Stimulated activated CD8-positive, alpha-beta memory T cell treated with anti-CD3 and anti-CD28 coated beads, Interleukin-15, amount 100 ng/mL, for 48 hours (primary cell): ENCODE results near the gene MYRF.

Source experiments
- DNase-seq, 2 donors: peaks; one replicate each; pipeline ENCODE4 v3.0.0-alpha.2; 2020; ENCODE audit warnings: low read depth in 2 of 2

Gene MYRF

DNA sequence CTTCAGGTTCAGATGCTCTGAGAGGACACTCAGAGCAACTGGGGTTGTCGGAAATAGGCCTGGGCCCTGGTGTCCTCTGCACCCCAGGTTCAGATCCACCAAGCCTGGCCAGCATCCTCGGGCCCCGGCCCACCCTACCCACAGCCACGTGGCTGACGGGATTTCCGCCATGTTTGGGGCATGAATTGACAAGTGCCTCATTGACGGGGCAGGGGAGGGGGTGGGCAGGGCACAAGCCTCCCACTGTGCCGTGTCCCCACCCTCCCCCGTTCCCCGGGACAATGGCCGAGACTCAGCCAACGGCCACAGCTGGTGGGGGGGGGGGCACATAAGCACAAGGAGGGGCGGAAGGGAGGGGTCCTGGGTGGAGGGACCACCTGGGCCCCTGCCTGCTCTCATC lies 8.5 kb downstream of the MYRF start:
- DNase-seq = no peak

DNA sequence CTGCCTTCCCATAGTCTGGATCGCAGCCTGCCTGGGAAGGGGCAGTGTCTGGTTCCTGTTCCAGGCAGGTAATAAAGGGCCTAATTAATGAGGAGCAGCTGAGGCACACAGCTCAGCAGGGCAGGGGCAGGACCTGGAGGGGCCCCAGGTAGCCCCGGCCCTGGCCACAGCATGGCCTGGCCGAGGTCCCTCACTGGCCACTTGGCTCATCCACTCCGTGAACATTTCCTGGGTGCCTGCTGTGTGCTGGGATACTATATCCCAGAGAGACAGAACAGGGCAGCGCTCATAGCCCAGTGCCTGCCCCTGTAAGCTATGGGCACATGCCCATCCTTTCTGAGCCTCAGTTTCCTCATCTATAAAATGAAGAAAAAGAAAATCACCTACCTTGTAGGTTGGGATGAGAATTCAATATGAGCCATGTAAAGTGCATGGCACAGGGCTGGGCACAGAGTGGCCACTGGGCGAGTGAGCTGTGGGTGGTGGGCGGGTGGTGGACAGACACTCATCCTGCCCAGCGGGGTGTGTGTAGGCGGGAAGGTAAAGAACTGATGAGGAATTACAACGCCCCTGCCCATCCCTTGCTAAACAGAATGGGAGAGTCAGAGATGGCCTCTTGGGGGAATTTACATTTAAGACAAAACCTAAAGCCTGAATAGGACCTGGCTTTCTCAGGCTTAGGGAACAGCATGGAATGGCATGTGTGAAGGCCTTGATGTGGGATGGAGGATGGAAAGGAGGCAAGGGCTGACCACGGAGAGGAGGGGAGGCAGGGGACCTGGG lies 9.2 kb downstream of the MYRF start:
- DNase-seq = no peak

DNA sequence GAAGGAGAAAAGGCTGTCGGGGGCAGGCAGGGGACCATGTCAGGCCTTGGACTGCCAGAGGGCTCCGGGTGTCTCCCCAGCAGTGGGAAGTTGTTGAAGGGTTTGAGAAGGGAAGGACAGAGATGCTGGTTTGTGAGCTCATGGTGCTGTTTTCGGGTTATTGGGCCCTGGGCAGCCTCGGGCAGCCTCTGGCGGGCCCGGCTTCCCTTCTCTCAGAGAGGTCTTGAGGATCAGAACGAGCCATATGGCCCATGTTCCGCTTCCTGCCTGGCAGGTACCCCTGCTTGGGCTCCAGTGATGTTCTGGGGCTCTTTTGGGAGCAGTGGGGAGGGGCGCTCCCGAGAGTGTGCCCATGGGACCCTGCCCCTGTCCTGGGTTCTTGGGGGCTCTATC lies 9.8 kb downstream of the MYRF start:
- DNase-seq = no peak

DNA sequence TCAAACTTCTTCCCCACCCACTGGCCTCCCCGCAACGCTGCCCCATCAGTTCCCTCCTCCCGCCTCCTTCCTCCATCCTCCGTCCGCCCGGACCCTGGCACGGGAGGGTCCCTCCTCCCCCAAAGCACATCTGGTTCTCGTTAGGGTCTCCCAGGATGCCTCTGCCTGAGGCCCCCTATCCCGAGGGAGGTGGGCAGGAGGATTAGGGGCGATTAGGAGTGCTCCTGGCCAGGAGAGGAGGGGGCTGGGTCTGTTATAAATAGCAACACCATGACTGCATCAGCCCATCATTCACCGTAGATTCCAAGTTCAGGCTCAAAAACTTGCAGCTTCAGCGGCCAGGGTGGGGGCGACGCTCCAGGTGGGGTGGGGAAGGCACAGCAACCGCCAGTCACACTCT lies 10.4 kb downstream of the MYRF start:
- DNase-seq = no peak

DNA sequence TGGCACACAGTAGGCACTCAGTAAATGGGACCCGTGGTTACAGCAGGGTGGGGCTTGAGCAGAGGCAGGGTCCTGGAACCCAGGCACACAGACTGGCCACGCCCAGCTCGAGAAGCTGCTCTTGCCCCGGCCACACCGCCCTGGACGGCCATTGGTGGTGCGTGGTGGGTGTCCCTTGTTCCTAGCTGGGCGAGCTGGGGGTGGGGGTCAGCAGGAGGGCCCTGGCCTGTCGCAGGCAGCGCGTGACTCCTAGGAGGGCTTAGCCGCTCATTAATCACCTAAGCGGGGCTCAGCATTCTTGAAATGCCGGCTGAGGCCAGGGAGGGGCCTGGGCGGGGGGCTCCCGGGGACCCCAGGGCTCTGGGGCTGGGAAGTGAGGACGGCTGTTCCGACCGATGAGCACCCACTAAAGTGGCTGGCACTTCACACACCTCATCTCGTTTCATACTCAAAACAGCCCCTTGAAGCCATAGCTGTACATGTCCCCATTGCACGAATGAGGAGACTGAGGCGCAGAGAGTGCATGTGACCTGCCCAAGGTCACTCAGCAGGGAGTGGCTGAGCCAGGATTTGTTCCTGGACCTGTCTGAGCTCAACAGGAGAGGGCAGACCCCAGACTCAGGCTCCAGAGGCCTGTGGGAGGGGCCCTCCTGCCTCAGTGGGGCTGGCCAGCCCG lies 11.6 kb downstream of the MYRF start:
- DNase-seq = no peak

DNA sequence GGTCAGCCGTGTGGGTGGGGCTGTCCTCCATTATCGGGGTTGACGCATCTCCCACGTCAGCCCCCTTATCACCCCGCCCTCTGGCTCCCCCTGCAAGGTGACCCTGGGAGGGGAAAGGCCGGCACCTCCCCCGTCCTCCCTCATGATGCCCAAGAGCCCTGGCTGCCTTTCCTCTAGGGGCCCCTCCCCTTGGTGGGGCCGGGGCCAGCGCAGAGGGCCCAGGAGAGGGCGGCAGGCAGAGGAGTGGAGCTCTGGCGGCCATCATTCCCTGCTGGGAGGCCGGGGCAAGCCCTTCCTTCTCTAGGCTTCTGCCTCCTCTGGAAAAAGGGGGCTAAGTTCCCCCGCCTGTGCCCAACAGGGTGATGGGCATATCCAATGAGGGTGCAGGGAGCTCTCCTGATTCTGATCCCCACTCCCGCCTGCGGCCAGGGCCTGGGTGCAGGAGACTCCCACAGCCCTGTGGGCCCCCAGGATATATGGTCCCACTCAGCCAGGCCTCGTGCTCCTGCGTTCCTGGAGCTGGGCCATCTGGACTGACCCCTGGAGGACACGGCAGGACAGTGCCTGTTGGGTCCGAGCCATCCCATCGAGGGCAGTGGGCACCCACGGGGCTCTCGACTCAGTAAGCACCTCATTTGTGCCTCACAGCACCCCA lies 12.3 kb downstream of the MYRF start:
- DNase-seq = no peak

DNA sequence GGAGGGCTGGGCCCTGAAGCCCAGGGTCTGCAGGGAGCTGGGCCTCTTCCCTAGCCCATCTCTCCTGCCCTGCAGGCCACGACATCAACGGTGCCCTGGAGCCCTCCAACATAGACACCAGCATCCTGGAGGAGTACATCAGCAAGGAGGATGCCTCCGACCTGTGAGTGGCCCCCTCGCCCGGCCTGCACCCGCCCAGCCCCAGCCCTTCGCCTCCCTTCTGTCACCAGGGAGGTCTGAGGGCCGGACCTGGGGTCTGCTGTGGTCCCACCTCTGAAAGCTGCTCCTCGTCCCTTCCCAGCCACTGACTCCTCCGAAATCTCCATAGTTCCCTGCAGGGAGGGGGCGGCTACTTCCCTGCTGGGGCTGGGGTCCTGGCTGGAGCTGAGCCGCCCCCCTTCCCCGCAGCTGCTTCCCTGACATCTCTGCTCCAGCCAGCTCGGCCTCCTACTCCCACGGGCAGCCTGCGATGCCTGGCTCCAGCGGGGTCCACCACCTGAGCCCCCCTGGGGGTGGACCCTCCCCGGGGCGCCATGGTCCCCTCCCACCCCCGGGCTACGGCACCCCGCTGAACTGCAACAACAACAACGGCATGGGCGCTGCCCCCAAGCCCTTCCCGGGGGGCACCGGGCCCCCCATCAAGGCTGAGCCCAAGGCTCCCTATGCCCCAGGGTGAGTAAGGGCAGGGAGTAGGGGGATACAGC lies 13.3 kb downstream of the MYRF start:
- DNase-seq = no peak

DNA sequence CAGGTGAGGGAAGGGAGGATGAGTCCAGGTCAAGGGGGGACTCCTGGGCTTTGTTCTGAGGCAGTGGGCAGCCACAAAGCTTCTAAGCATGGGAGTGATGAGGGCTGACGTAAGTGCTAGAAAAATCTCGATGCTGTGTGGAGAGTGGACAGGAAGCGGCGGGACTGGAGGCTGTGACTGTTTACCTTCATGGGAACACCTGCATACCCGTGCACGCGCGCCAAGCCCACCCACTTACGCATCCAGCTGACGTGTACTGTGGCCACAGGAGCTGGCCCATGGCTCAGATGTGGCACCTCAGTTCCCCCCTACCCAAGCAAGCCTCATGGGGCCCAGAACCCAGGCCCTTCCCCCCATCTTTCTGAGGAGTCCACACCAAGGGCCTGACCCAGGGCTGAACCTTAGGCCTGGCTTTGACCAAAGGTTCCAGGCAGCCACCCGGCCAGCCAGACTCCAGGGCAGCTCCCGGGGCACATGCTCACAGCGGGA lies 14.0 kb downstream of the MYRF start:
- no peak for DNase-seq

DNA sequence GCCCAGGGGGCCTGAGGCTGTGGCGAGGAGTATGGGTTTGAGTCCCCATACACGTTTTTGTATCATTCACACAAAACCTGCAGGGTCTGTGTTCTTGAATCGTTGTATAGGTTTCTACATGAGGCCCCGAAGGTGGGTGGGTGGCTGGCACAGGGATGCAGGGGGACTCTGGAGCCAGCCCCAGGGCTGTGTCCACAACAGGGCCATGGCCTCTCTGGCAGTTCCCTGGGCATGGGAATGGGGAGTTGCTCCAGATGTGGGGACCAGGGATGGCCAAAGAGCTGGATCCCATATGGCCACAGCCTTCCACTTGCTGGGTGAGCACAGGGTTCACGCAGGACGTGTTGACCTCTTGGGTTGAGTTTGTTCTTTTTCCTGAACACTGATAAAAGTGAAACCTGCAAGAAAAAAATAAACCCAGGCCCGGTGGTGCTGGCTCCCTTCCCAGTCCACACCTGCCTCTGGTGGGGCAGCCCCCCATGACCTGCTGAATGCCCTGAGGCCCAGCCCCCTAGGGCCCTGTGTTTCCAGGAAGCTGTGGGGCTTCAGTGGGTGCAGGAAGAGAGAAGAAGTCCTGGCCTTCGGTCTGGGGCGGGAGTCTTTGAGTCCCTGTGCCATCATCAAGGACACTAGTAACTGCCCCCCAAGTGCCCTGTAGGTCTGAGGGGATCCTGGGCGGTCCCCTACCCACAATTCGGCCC lies 16.1 kb downstream of the MYRF start:
- DNase-seq = no peak

DNA sequence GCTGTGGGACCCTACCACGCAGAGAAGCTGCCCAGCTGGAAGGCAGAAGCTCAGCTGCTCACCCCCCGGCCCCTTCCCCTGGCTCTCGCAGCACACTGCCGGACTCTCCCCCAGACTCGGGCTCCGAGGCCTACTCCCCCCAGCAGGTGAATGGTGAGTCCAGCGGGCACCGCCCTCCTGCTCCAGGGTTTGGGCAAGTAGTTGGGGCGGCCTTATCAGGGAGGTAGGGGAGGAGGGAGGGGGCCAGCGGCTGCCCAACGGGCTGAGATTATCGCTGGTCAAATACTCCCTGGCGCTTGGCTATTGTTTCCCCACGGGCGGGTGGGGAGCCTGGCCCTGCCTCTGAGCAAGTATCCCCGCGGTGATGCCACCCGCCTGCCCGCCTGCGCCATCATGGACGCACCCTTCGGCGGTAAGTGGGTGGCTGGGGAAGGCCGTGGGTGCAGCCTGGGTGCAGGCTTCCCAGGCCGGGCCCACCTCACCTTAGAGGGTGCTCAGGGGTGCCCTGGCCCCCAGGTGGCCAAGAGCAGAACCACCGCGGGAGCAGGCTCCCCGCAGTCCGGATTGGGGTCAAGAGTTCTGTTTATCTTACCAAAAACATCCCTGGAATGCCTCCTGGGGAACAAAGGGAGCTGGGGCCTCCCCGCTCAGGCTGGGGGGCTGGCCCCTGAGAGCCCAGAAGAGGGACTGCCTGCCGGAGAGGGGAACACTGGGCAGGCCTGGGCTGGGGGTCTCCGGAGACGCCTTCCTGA lies 16.9 kb downstream of the MYRF start:
- no peak for DNase-seq

DNA sequence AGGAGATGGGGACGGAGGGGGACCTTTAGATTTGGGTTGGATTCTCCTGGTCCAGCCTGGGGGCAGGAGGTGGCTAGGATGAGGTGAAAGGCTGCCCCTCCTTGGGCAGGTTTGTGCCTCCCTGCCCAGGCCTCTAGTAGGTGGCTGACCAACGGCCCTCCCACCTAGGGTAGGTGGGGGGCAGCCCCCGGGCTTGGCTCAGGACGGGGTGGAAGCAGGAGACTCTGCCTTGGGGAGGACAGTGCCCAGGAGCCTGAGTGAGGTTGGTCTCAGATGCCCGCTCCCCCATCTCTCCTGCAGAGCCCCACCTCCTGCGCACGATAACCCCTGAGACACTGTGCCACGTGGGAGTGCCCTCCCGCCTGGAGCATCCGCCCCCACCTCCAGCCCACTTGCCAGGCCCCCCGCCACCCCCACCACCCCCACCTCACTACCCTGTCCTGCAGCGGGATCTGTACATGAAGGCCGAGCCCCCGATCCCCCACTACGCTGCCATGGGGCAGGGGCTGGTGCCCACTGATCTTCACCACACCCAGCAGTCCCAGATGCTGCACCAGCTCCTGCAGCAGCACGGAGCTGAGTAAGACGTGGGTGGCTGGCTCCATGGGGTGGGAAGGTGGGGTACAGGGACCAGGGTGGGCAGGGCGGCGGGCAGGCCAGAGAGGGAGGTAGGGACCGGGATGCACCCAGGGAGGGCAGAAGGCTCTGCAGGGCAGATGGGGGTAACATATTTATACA lies 17.7 kb downstream of the MYRF start:
- no peak for DNase-seq

DNA sequence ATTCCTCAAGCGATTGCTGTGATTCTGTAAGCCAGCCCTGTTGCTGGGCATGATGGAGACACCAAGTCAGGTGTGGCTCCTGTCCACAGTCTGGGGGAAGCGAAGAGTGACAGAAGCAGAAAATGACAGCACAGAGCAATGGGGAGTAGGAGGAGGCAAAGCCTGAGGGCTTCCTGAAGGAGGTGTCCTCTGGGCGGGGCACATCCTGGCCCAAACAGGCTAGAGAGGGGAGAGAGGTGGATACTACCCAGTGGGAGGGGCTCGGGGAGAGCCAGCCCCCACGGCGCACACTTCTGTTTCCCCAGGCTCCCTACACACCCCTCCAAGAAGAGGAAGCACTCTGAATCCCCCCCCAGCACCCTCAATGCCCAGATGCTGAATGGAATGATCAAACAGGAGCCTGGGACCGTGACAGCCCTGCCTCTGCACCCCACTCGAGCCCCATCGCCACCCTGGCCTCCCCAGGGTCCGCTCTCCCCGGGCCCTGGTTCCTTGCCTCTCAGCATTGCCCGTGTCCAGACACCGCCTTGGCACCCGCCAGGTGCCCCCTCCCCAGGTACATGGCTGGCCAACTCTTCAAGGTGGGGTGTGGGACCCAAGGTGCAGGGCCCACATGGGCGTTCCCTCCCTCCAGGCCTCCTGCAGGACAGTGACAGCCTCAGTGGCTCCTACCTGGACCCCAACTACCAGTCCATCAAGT lies 18.9 kb downstream of the MYRF start:
- no peak for DNase-seq

DNA sequence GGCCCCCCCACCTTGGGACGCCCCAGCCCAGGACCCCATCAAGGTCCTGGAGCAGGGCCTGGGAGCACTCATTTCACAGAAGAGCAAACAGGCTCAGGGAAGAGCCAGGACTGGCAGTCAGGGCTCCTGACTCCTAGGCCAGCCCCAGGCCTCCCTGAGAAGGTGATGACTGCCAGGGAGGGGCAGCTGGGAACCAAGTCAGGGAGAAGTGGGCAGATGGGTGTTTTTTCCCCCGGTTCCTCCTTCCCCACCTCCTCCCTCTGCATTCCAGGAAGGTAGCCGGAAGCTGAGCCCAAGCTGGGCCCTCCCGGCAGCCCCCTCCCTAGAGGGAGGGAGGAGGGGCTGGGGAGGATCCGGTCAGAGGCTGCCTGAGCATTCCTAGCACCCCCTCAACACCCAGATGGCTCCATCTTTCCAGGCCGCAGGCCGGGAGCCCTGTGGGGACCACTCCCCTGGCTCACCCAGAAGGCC lies 19.6 kb downstream of the MYRF start:
- no peak for DNase-seq

DNA sequence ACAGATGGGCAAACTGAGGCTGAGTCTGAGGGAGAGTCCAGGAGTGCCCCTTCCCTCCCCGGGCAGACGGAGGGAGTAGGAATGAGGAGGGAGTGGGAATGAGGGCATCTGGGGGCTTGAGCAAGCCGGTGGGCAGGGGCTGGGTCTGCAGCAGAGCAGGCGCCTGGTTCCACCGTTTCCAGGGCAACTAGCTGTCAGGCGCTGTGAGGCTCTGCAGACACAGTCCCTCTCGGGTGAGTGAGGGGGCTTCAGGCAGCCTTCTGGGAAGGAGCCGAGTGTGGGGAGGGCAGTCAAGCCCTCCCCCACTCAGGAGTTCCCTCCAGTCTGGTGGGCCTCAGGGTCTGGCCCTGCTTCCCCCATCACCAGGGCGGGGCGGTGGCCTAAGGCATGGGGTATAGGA lies 20.9 kb downstream of the MYRF start:
- no peak for DNase-seq

DNA sequence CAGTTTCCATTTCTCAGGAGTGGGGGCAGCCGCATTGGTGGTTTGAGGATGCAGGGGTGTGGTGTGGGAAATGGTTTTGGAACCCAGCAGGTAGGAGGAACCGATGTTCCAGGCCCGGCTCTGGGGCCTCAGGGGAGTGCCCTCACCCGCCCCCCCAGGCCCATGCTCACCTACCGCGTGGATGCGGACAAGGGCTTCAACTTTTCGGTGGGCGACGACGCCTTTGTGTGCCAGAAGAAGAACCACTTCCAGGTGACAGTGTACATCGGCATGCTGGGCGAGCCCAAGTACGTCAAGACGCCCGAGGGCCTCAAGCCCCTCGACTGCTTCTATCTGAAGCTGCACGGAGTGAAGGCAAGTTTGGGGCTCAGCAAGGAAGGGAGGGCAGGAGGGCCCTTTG lies 21.4 kb downstream of the MYRF start:
- no peak for DNase-seq

DNA sequence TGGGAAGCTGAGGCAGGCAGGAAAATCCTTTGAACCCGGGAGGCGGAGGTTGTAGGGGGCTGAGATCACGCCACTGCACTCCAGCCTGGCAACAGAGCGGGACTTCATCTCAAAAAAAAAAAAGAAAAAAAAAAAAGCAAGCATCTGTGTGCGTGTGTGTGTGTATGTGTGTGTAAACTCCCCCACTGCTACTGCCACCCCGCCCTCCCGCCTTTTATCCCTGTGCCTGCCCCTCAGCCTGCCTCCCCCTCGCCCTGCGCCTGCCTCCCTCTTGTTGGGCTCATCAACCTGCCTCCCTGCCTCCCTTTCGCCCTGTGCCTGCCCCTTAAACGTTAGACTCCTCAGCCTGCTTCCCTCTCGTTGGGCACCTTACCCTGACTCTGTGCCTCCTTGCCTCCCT lies 22.0 kb downstream of the MYRF start:
- DNase-seq = no peak

DNA sequence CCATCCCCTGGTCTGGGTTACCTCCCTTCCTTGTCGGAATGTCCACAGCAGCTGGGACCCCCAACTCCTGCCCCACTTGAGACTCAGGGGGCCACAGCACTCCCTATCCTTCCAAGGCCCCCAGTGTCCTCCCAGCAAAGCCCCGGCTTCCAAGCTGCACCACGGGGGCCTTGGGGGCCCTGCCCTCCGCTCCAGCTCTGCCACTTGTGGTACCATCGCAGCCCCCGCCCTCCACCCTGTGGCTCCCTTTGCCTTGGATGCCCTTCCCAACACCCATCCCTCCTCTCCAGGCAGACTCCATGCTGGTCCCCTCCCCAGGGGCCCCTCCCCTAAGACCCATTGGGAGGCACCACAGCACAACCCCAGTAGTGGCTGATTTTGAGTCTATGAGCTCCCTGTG lies 22.7 kb downstream of the MYRF start:
- DNase-seq = no peak

DNA sequence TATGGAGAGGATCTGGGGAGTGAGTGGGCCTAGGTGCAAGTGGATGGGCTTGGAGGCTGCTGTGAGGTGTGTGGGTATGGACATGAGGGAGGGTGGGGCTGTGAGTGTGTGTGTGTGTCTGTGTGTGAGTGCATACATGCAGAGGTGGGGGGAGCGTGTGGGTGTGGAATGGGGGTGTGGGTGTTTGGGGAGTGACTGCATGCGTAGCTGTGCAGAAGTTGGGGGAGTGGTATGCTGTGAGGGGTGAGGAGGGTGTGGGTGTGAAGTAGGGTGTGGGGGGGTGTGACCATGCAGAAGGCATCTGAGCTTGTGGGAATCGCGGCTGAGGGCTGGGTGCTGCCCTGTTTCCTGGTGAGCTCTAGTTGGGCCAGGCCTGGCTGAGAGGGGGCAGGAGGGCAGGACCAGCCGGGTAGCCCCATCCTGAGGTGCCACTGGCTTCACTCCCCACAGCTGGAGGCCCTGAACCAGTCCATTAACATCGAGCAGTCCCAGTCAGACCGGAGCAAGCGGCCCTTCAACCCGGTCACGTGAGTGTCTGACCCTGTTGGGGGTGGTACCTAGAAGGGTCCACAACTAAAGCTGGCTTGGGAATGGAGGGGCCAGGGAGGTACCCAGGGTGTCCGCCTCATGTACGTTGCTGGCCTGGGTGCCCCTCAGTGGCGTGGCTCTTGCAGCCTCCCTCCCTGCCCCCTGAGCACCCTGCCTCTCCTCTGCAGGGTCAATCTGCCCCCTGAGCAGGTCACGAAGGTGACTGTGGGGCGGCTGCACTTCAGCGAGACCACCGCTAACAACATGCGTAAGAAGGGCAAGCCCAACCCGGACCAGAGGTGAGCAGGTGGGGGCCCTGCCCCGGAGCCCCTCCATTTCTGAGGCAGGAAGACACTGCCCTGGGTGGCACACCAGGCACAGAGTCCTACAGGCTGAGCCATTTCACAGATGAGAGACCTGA lies 23.4 kb downstream of the MYRF start:
- no peak for DNase-seq
